ENCODE results near the gene LCP2.

LCP2 gene

DNA sequence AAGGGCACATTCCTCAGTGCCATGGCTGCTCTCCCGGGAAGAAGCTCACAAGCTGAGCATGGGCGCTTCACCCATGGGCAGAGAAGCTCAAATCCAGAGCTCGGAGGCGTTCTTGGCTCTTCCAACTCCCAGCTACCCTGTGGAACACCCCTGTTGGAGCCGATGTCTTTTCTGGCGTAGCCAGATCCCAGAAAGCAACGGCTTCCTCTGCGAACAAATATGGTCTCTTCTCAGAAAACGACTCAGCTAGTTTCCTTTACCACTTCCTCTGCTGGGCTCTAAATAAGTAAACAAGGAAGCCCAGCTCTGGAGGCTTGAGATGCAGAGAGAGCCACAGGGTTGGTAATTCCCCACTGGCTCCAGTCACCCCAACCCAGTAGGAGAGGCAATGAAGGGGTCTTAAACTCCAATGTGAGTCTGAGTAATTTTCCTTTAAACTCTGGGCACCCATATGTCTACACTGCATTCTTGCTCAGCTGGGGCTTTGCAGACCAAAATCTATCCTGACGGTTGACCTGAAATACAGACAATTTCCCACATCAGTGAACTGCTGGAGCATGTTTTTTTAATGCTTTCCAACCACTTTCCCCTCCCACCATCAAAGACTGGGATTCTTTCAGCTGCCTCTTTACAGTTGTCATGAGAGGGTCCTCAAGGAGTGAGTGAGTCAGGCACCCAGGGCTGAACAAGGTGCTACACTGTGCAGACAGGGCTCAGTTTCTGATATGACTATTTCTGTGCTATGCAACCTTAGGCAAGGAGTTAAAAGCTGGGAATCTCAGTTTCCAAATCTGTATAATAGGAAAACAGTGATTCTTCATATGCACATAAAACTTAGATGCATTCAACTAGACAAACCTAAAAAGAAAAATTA lies at the start of gene LCP2:
Gene LCP2, minus strand, starts transcription at position 189 of the 874 bp plus-strand sequence. Its CDS starts 166 bp downstream, at position 23.
- DNase-seq (ENCODE audit: low spot score) = no peak

DNA sequence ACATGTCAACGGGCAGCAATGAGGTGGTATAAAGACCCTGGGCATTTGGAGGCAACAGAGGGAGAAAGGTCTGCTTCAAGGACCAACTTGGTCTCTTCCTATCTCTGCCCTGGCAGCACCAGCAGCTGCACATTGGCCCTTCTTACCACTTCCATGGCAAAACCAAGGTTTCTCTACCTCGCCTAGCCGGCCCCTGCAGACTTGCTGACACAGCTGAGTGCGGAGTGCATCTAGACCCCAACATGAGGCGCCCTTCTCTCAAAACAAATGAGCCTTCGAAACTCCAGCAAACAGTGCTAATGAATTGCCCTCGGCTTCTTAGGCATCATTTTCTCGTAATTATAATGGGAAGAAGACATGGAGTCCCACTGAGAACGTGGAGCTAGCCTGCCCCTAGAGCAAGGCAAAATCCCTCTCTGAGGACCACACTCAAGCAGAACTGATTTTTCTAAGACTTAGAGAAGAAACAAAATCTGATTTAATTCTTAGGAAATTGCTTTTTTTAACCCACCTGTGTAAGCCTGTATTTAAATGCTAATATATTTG lies 49.5 kb upstream of the LCP2 start:
- no peak for DNase-seq (ENCODE audit: low spot score)

- no peak for DNase-seq (ENCODE audit: low spot score)
Measured at GRCh38 chr5:170345971-170346370, 48.4 kb upstream of the LCP2 start.

- DNase-seq (ENCODE audit: low spot score) = no peak
Measured at GRCh38 chr5:170343177-170343576, 45.6 kb upstream of the LCP2 start.

- DNase-seq (ENCODE audit: low spot score) = no peak
Measured at GRCh38 chr5:170342153-170342725, 44.7 kb upstream of the LCP2 start.

GRCh38 chr5:170341545-170341944 lies 44.0 kb upstream of the LCP2 start:
- DNase-seq (ENCODE audit: low spot score) = no peak

- no peak for DNase-seq (ENCODE audit: low spot score)
Measured at GRCh38 chr5:170339780-170340167, 42.2 kb upstream of the LCP2 start.

DNA sequence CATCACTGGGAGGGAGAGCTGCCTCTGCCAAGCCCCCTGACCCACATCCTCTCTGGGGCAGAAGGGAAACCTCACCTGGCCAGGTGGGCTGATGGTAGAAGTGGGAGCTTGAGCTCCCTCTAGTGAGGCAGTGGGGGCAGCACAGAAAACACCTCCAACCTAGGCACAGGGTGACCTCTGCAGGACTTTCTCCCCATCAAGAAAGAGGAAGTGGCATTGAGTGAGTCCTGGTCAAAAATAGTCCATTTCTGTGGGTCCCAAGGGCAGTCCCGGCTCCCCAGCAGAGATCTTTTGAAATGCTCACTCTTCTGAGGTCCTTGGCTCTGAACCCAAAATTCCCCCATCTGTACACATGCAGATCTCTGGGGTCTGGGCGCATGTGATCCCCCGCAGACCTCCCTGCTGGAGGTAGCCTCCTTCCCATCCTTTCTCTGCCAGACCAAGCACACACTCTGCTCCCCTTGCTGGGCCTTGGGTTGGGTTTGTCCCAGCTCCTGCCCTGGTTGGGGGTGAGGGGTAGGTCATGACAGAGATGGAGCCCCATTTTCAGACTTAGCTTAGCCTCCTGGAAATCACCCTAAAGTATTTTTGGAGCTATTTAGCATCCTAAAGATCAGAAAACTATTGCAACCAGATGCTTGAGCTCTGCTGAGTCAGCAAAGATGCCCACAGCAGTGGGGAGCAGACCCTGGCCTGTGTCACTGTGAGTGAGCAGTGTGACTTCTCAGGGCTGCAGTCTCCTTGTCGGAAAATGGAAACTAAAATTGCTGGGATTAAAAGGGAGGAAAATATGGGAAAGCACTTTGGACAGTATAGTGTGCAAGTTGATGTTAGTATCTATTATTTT lies 41.6 kb upstream of the LCP2 start:
- DNase-seq (ENCODE audit: low spot score) = no peak

GRCh38 chr5:170338291-170338690 lies 40.7 kb upstream of the LCP2 start:
- DNase-seq (ENCODE audit: low spot score) = no peak

GRCh38 chr5:170337045-170337733 lies 39.6 kb upstream of the LCP2 start:
- no peak for DNase-seq (ENCODE audit: low spot score)

- DNase-seq (ENCODE audit: low spot score) = no peak
Measured at GRCh38 chr5:170336065-170336464, 38.5 kb upstream of the LCP2 start.

DNA sequence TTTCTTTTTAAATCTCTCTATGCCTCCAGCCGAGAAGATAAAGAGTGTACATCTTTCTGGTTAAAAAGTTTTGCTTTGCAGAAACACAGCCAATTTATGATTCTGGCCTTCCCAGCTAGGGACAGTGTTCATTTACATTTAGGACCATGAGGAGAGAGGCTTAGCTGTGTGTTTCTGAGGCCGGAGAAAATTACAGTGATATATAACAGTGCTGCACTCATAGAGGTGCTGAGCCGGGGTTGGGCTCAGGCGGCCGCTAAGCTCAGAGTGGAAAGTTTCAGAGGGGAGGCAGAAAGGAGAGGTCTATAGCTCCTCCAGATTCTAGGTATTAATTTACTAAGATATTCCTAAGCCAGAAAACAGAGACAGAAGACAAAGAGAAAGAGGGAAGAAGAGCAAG lies 37.0 kb upstream of the LCP2 start:
- DNase-seq (ENCODE audit: low spot score) = no peak

GRCh38 chr5:170333161-170333910 lies 35.8 kb upstream of the LCP2 start:
- DNase-seq (ENCODE audit: low spot score) = no peak

- no peak for DNase-seq (ENCODE audit: low spot score)
Measured at GRCh38 chr5:170332058-170332457, 34.5 kb upstream of the LCP2 start.

DNA sequence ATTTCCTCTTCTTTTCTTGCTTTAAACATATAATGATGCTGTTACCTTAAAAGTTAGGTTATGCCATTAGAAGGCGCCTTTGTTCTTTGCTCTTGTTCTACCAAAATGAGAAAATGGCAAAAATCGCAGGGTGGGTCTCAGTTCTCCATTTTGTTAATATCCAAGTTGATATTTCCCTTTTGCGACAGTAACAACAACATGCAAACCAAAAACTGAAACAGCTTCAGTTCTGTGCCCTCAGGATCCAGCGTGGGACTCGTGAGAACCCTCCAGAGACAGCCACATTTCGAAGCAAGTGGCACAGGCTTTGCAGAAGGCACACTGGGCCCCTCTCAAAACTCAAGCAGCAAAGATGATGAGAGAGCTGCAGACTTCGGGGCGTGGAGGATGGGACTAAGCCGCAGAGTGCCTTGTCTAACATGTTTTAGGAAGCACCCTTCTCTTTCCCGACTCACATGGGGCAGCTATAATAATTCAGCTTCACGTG lies 33.0 kb upstream of the LCP2 start:
- DNase-seq (ENCODE audit: low spot score) = no peak

DNA sequence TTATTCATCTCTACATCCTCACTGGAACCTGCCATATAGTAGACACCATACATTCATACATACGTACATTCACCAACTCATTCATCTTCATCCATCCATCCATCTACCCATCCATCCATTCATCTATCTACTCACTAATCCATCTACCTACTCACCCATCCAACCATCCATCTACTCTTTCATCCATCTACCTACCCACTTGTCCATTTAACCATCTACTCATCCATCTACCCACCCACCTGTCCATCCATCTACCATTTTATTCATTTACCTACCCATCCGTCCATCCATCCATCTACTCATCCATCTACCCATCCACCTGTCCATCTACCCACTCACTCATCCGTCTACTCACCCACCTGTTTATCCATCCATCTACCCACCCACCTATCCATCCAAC lies 31.9 kb upstream of the LCP2 start:
- no peak for DNase-seq (ENCODE audit: low spot score)

DNA sequence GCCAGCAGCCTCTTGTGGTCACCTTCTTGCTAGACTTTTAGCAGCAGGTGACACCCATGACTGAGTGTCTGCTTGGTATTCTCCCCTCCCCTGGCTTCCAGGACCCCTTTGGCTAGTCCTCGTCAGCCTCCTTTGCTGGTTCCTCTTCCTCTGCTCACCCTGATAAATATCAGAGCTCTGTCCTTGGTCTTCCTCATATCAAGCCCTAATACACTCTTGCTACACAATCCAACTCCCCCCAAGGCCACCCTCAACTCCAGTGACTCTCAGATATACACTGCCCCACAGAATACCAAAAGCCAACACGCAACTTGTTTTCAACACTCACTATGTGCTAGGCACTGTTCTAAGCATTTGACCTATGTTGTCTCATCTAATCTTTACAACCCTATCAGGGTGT lies 30.3 kb upstream of the LCP2 start:
- DNase-seq (ENCODE audit: low spot score) = no peak

- no peak for DNase-seq (ENCODE audit: low spot score)
Measured at GRCh38 chr5:170327168-170327567, 29.6 kb upstream of the LCP2 start.

- DNase-seq (ENCODE audit: low spot score) = no peak
Measured at GRCh38 chr5:170319301-170319700, 21.7 kb upstream of the LCP2 start.

DNA sequence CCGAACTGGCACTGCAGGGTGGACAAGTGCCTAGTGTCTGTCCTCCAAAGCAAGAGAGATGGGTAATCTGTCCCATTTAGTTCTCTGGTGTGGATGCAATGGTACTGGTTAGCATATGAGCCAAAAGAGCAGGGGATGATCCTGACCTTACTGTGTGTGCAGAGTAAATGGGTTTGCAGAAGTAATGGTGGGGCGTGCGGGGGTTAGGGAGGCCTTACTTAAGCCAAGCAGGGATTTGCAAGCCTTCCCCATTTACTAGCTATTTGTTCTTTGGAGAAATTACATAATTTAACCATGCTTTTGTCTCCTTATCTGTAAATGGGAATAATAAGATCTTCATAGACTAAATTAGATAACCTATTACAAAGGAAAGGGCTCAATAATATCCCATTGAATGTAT lies 19.9 kb upstream of the LCP2 start:
- no peak for DNase-seq (ENCODE audit: low spot score)

DNA sequence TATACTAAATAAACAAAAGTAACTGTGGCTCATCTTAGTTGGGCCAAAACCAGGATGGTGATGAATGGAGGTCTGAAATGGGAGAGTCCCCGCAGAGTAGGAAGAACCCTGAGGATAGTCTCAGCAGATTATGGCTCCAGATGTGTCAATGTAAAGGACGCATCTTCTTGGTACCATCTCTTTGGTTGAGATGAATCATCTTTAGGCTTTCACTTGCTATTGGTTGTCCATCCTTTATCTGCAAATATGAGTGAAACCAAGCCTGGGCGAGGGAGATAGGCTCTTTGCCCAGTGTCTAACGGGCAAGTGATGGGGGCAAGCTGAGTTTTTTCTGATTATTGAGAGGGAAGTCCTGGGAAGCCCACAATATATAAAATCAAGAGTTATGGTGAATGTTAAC lies 19.4 kb upstream of the LCP2 start:
- DNase-seq (ENCODE audit: low spot score) = no peak
